ENCODE measurements around the gene HMGCLL1. TPM values are rescaled to one million over a fixed set of nuclear protein-coding genes. Genes with fewer than 3 reads are reported as not detected.

The HMGCLL1 gene
- total and polyA plus RNA-seq, 2 donors (not counting 1 experiment from before 2014, with no cell fraction given) = 0.05 to 0.83 TPM

- TF ChIP-seq, protein P1, sequence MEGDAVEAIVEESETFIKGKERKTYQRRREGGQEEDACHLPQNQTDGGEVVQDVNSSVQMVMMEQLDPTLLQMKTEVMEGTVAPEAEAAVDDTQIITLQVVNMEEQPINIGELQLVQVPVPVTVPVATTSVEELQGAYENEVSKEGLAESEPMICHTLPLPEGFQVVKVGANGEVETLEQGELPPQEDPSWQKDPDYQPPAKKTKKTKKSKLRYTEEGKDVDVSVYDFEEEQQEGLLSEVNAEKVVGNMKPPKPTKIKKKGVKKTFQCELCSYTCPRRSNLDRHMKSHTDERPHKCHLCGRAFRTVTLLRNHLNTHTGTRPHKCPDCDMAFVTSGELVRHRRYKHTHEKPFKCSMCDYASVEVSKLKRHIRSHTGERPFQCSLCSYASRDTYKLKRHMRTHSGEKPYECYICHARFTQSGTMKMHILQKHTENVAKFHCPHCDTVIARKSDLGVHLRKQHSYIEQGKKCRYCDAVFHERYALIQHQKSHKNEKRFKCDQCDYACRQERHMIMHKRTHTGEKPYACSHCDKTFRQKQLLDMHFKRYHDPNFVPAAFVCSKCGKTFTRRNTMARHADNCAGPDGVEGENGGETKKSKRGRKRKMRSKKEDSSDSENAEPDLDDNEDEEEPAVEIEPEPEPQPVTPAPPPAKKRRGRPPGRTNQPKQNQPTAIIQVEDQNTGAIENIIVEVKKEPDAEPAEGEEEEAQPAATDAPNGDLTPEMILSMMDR (conservative IDR thresholded peaks at IDR 0.05 in 1 of 2, IDR thresholded peaks at IDR 0.05 in 1 of 2; ENCODE audit: low read depth in 1 of 2, low read length in 2 of 2) = no peak
- no peak for TF ChIP-seq EZH2 (IDR thresholded peaks at IDR 0.05; ENCODE audit: low read length, missing control alignments)
- Histone ChIP-seq H3K36me3 (ENCODE audit: control insufficient read depth, insufficient read depth, low read length) (no peaks in the 10 kb centered on the region), H3K27ac (ENCODE audit: insufficient read depth, low read length) (no peak overlapping the region), H3K4me3 (replicated peaks in 1 of 4; ENCODE audit: control extremely low read depth in 1 of 4, insufficient read depth in 1 of 4, low read depth in 3 of 4, low read length in 4 of 4) (no peak overlapping the region), H3K4me1 (ENCODE audit: control insufficient read depth, extremely low read depth, insufficient read depth, low read length) (no peaks in the 10 kb centered on the region), H4K20me1 (ENCODE audit: control insufficient read depth, extremely low read depth, insufficient read depth, low read length) (no peaks in the 10 kb centered on the region), H3K9ac (ENCODE audit: insufficient read depth, low read length) (no peak overlapping the region), H3K79me2 (ENCODE audit: control insufficient read depth, insufficient read depth, low read length) (no peaks in the 10 kb centered on the region), H3K27me3 (ENCODE audit: control insufficient read depth, insufficient read depth, low read length) (no peaks in the 10 kb centered on the region), H2AFZ (ENCODE audit: low read length) (no peak overlapping the region), H3K4me2 (ENCODE audit: extremely low read depth, insufficient read depth, low read length) (no peak overlapping the region), H3K9me3 (ENCODE audit: control insufficient read depth, insufficient read depth, low read depth, low read length) (no peaks in the 10 kb centered on the region)
- DNase-seq (ENCODE audit: low read depth in 2 of 2) = peak in 1 of 2 donors; percentile 56
Measured at GRCh38 chr6:55456016-55456415, 123.0 kb downstream of the HMGCLL1 start.

DNA sequence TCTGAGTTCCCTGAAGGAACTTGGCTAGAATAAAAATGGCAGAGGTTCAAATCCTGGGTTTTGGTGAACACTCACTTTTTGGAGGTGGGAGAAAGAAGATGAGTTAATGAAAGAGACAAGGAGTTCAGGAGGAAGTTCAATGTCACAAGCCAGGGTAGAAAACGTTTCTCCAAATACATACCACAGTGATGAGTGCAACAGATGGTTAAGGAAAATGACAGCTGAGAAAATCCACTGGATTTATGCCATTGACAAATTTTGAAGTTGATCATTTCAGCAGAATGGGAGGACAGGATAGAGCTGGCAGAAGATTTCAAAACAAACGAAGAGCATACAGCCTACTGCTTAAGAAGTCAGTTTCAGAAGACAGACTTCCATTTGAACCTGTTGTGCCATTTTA is 129.0 kb downstream of the HMGCLL1 start:
- DNase-seq (ENCODE audit: low read depth in 2 of 2) = peak; percentile 15 to 23
- H3K4me3 ChIP-seq (replicated peaks in 1 of 4; ENCODE audit: control extremely low read depth in 1 of 4, insufficient read depth in 1 of 4, low read depth in 3 of 4, low read length in 4 of 4) = no peak overlapping the region
- no peaks in the 10 kb centered on the region for H3K9me3 ChIP-seq (ENCODE audit: control insufficient read depth, insufficient read depth, low read depth, low read length)
- no peaks in the 10 kb centered on the region for H3K27me3 ChIP-seq (ENCODE audit: control insufficient read depth, insufficient read depth, low read length)
- TF ChIP-seq EZH2 (IDR thresholded peaks at IDR 0.05; ENCODE audit: low read length, missing control alignments) = no peak
- TF ChIP-seq, protein P1 (conservative IDR thresholded peaks at IDR 0.05 in 1 of 2, IDR thresholded peaks at IDR 0.05 in 1 of 2; ENCODE audit: low read depth in 1 of 2, low read length in 2 of 2) = no peak
- no peak overlapping the region for H2AFZ ChIP-seq (ENCODE audit: low read length)
- no peaks in the 10 kb centered on the region for H3K79me2 ChIP-seq (ENCODE audit: control insufficient read depth, insufficient read depth, low read length)
- no peaks in the 10 kb centered on the region for H4K20me1 ChIP-seq (ENCODE audit: control insufficient read depth, extremely low read depth, insufficient read depth, low read length)
- no peak overlapping the region for H3K4me2 ChIP-seq (ENCODE audit: extremely low read depth, insufficient read depth, low read length)
- no peak overlapping the region for H3K27ac ChIP-seq (ENCODE audit: insufficient read depth, low read length)
- H3K36me3 ChIP-seq (ENCODE audit: control insufficient read depth, insufficient read depth, low read length) = no peaks in the 10 kb centered on the region
- H3K4me1 ChIP-seq (ENCODE audit: control insufficient read depth, extremely low read depth, insufficient read depth, low read length) = no peaks in the 10 kb centered on the region
- no peak overlapping the region for H3K9ac ChIP-seq (ENCODE audit: insufficient read depth, low read length)

GRCh38 chr6:55449225-55449624 is 129.8 kb downstream of the HMGCLL1 start:
- no peak overlapping the region for H3K9ac ChIP-seq (ENCODE audit: insufficient read depth, low read length)
- no peak overlapping the region for H3K27ac ChIP-seq (ENCODE audit: insufficient read depth, low read length)
- H3K4me2 ChIP-seq (ENCODE audit: extremely low read depth, insufficient read depth, low read length) = no peak overlapping the region
- H4K20me1 ChIP-seq (ENCODE audit: control insufficient read depth, extremely low read depth, insufficient read depth, low read length) = no peaks in the 10 kb centered on the region
- no peaks in the 10 kb centered on the region for H3K4me1 ChIP-seq (ENCODE audit: control insufficient read depth, extremely low read depth, insufficient read depth, low read length)
- DNase-seq (ENCODE audit: low read depth in 2 of 2) = peak in 1 of 2 donors; percentile 42
- no peaks in the 10 kb centered on the region for H3K9me3 ChIP-seq (ENCODE audit: control insufficient read depth, insufficient read depth, low read depth, low read length)
- H3K27me3 ChIP-seq (ENCODE audit: control insufficient read depth, insufficient read depth, low read length) = no peaks in the 10 kb centered on the region
- H3K79me2 ChIP-seq (ENCODE audit: control insufficient read depth, insufficient read depth, low read length) = no peaks in the 10 kb centered on the region
- TF ChIP-seq EZH2 (IDR thresholded peaks at IDR 0.05; ENCODE audit: low read length, missing control alignments) = no peak
- TF ChIP-seq, protein P1 (conservative IDR thresholded peaks at IDR 0.05 in 1 of 2, IDR thresholded peaks at IDR 0.05 in 1 of 2; ENCODE audit: low read depth in 1 of 2, low read length in 2 of 2) = peak; percentile 14 to 40
- H3K36me3 ChIP-seq (ENCODE audit: control insufficient read depth, insufficient read depth, low read length) = no peaks in the 10 kb centered on the region
- no peak overlapping the region for H2AFZ ChIP-seq (ENCODE audit: low read length)
- no peak overlapping the region for H3K4me3 ChIP-seq (replicated peaks in 1 of 4; ENCODE audit: control extremely low read depth in 1 of 4, insufficient read depth in 1 of 4, low read depth in 3 of 4, low read length in 4 of 4)

Measured in fibroblast of lung (primary cell).